Airway epithelial cell (primary cell): ENCODE results near the gene EDEM3. TPM values are rescaled to one million over a fixed set of nuclear protein-coding genes. Genes with fewer than 3 reads are reported as not detected.

Source experiments
- total RNA-seq: library from RNA; depleted of rRNA; stranded (reverse); fragments of >200 nt; gene quantifications from 2 replicates; pipeline ENCODE4 v1.2.3, GENCODE V29; 2015

The EDEM3 gene
- 20.4 and 20.5 TPM in 2 replicates for total RNA-seq

GRCh38 chr1:184754476-184755225, at the start of gene EDEM3:
Gene EDEM3, minus strand, starts transcription at chr1:184754858. Its CDS starts 212 bp downstream, at chr1:184754646.

Other genes starting within 250 kb of the EDEM3 start
- gene NIBAN1, start 219.7 kb upstream of the EDEM3 start, total RNA-seq = 2.6 and 3.1 TPM in 2 replicates